Measurements from ENCODE around the gene SPINK9. TPM values are rescaled to one million over a fixed set of nuclear protein-coding genes. Genes with fewer than 3 reads are reported as not detected.
"Not testable (repeated sequence)": the region's sequence is repeated elsewhere in the genome, so short reads cannot be mapped to it uniquely, and the experiment has no call there.

The SPINK9 gene
- total RNA-seq: not detected

GRCh38 chr5:148335259-148335658 is at the start of gene SPINK9:
SPINK9 (plus strand) TSS chr5:148335559; CDS start chr5:148335614, 55 bp downstream.
- no peak for DNase-seq

GRCh38 chr5:148290271-148291195 is 44.8 kb upstream of the SPINK9 start:
- DNase-seq: peak; percentile 4

- DNase-seq: no peak
Observed at GRCh38 chr5:148297731-148298130, 37.6 kb upstream of the SPINK9 start.

- DNase-seq: no peak
Observed at GRCh38 chr5:148306446-148306845, 28.9 kb upstream of the SPINK9 start.

GRCh38 chr5:148309019-148309418 is 26.3 kb upstream of the SPINK9 start:
- no peak for DNase-seq

GRCh38 chr5:148309746-148310145 is 25.6 kb upstream of the SPINK9 start:
- no peak for DNase-seq

- no peak for DNase-seq
Observed at GRCh38 chr5:148311484-148311883, 23.9 kb upstream of the SPINK9 start.

GRCh38 chr5:148312153-148312552 is 23.2 kb upstream of the SPINK9 start, which contains the start of gene SPINK7:
SPINK7 (plus strand) TSS chr5:148312423; CDS start chr5:148312484, 61 bp downstream.
- DNase-seq: no peak

GRCh38 chr5:148314187-148314586 is 21.2 kb upstream of the SPINK9 start:
- DNase-seq: no peak

GRCh38 chr5:148314731-148315130 is 20.6 kb upstream of the SPINK9 start:
- no peak for DNase-seq

- not testable (repeated sequence) for DNase-seq
Observed at GRCh38 chr5:148320011-148320963, 15.1 kb upstream of the SPINK9 start.

GRCh38 chr5:148333262-148333849 is 2.0 kb upstream of the SPINK9 start:
- DNase-seq: no peak

- DNase-seq: no peak
Observed at GRCh38 chr5:148336704-148337435, 1.5 kb downstream of the SPINK9 start.

GRCh38 chr5:148342371-148343045 is 7.1 kb downstream of the SPINK9 start:
- DNase-seq: no peak

- no peak for DNase-seq
Observed at GRCh38 chr5:148343046-148343407, 7.7 kb downstream of the SPINK9 start.

GRCh38 chr5:148343603-148344487 is 8.5 kb downstream of the SPINK9 start:
- no peak for DNase-seq

- no peak for DNase-seq
Observed at GRCh38 chr5:148347706-148348105, 12.3 kb downstream of the SPINK9 start.

- no peak for DNase-seq
Observed at GRCh38 chr5:148352696-148353095, 17.3 kb downstream of the SPINK9 start.

GRCh38 chr5:148353634-148354033 is 18.3 kb downstream of the SPINK9 start:
- no peak for DNase-seq

- no peak for DNase-seq
Observed at GRCh38 chr5:148364343-148364742, 29.0 kb downstream of the SPINK9 start.

Data from tongue (tissue), 2 donors.